ENCODE data around the gene EYA2. TPM values are rescaled to one million over a fixed set of nuclear protein-coding genes. Genes with fewer than 3 reads are reported as not detected.

The EYA2 gene
- polyA plus RNA-seq, 1 experiment: 4.0 TPM

DNA sequence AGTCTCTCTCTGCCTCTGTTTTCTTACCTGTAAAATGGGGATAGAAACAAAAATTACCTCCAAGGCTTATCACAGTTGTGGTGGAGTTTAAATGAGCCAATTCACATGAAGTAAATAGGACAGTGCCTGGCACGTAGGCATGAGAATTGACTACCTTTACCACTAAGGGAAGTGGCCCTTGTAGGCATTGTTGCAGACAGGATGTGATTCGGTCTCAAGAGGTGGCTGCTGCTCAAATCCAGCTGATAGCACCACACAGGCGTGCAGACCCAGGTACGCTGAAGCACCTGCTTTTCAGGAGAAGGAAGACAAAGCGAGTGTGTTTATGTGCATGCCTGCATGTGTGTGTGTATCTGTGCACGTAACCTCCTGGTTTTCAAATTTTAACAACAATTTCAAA lies 108.6 kb downstream of the EYA2 start:
- TF ChIP-seq CTCF (IDR thresholded peaks at IDR 0.05; ENCODE audit: low read depth, low read length): no peak
- ChIA-PET POLR2A (no interaction called here), CTCF (no interaction called here)
- H3K4me3 ChIP-seq (ENCODE audit: low read depth, low read length): no peak overlapping the region
- no peak for DNase-seq (ENCODE audit: low read depth, low spot score)
- H3K27ac ChIP-seq (ENCODE audit: low read depth, low read length): no peak overlapping the region
- no peaks in the 10 kb centered on the region for H3K27me3 ChIP-seq (ENCODE audit: control insufficient read depth, insufficient read depth, low read length)
- H3K9me3 ChIP-seq (ENCODE audit: control insufficient read depth, insufficient read depth, low read length): peaks cover 4% of the 10 kb centered on the region; the same call in 1 of the 2 replicates

- DNase-seq (ENCODE audit: low read depth, low spot score): no peak
- TF ChIP-seq CTCF (IDR thresholded peaks at IDR 0.05; ENCODE audit: low read depth, low read length): no peak
- Histone ChIP-seq H3K4me3 (ENCODE audit: low read depth, low read length) (no peak overlapping the region), H3K27ac (ENCODE audit: low read depth, low read length) (no peak overlapping the region), H3K9me3 (ENCODE audit: control insufficient read depth, insufficient read depth, low read length) (peaks cover 4% of the 10 kb centered on the region; the same call in 1 of the 2 replicates), H3K27me3 (ENCODE audit: control insufficient read depth, insufficient read depth, low read length) (no peaks in the 10 kb centered on the region)
- CTCF ChIA-PET: no interaction called here
- POLR2A ChIA-PET: no interaction called here
Measured at GRCh38 chr20:47004179-47004578, 109.5 kb downstream of the EYA2 start.

GRCh38 chr20:47007826-47008655 lies 113.4 kb downstream of the EYA2 start:
- Histone ChIP-seq H3K9me3 (ENCODE audit: control insufficient read depth, insufficient read depth, low read length) (0 out of 2 replicates have a peak, but pooled peaks cover 4% of the 10 kb centered on the region), H3K27me3 (ENCODE audit: control insufficient read depth, insufficient read depth, low read length) (no peaks in the 10 kb centered on the region), H3K27ac (ENCODE audit: low read depth, low read length) (no peak overlapping the region), H3K4me3 (ENCODE audit: low read depth, low read length) (no peak overlapping the region)
- ChIA-PET CTCF (no interaction called here), POLR2A (no interaction called here)
- TF ChIP-seq CTCF (IDR thresholded peaks at IDR 0.05; ENCODE audit: low read depth, low read length): no peak
- no peak for DNase-seq (ENCODE audit: low read depth, low spot score)

- no peak overlapping the region for H3K4me3 ChIP-seq (ENCODE audit: low read depth, low read length)
- no peak overlapping the region for H3K27ac ChIP-seq (ENCODE audit: low read depth, low read length)
- CTCF ChIA-PET: no interaction called here
- POLR2A ChIA-PET: no interaction called here
- 0 out of 2 replicates have a peak, but pooled peaks cover 4% of the 10 kb centered on the region for H3K9me3 ChIP-seq (ENCODE audit: control insufficient read depth, insufficient read depth, low read length)
- no peaks in the 10 kb centered on the region for H3K27me3 ChIP-seq (ENCODE audit: control insufficient read depth, insufficient read depth, low read length)
- DNase-seq (ENCODE audit: low read depth, low spot score): no peak
- TF ChIP-seq CTCF (IDR thresholded peaks at IDR 0.05; ENCODE audit: low read depth, low read length): no peak
Measured at GRCh38 chr20:47008842-47009518, 114.3 kb downstream of the EYA2 start.

- H3K27ac ChIP-seq (ENCODE audit: low read depth, low read length): no peak overlapping the region
- CTCF ChIA-PET: no interaction called here
- H3K4me3 ChIP-seq (ENCODE audit: low read depth, low read length): no peak overlapping the region
- no peaks in the 10 kb centered on the region for H3K27me3 ChIP-seq (ENCODE audit: control insufficient read depth, insufficient read depth, low read length)
- no peak for DNase-seq (ENCODE audit: low read depth, low spot score)
- TF ChIP-seq CTCF (IDR thresholded peaks at IDR 0.05; ENCODE audit: low read depth, low read length): no peak
- POLR2A ChIA-PET: no interaction called here
- H3K9me3 ChIP-seq (ENCODE audit: control insufficient read depth, insufficient read depth, low read length): no peaks in the 10 kb centered on the region
Measured at GRCh38 chr20:47009784-47010183, 115.1 kb downstream of the EYA2 start.
